Measurements from ENCODE around the gene ZNF674.
"Not testable (repeated sequence)": the region's sequence is repeated elsewhere in the genome, so short reads cannot be mapped to it uniquely, and the experiment has no call there.

ZNF674 gene

GRCh38 chrX:46571423-46572339, 26.5 kb upstream of the ZNF674 start:
- in situ Hi-C loops (cut with HindIII; ENCODE audit: low sequenced_read_pairs), result no loop called here

- in situ Hi-C loops (cut with HindIII; ENCODE audit: low sequenced_read_pairs), result no loop called here
Measured at GRCh38 chrX:46569621-46570020, 24.4 kb upstream of the ZNF674 start.

- in situ Hi-C loops (cut with HindIII; ENCODE audit: low sequenced_read_pairs), result no loop called here
Measured at GRCh38 chrX:46567388-46567787, 22.2 kb upstream of the ZNF674 start.

GRCh38 chrX:46561824-46562657, 16.8 kb upstream of the ZNF674 start:
- in situ Hi-C loops (cut with HindIII; ENCODE audit: low sequenced_read_pairs), result no loop called here

GRCh38 chrX:46559062-46559461, 13.8 kb upstream of the ZNF674 start:
- in situ Hi-C loops (cut with HindIII; ENCODE audit: low sequenced_read_pairs), result no loop called here

- in situ Hi-C loops (cut with HindIII; ENCODE audit: low sequenced_read_pairs), result no loop called here
Measured at GRCh38 chrX:46554942-46555341, 9.7 kb upstream of the ZNF674 start.

GRCh38 chrX:46553935-46554334, 8.7 kb upstream of the ZNF674 start:
- in situ Hi-C loops (cut with HindIII; ENCODE audit: low sequenced_read_pairs), result no loop called here

GRCh38 chrX:46551494-46552128, 6.4 kb upstream of the ZNF674 start:
- in situ Hi-C loops (cut with HindIII; ENCODE audit: low sequenced_read_pairs), result no loop called here

- in situ Hi-C loops (cut with HindIII; ENCODE audit: low sequenced_read_pairs), result no loop called here
Measured at GRCh38 chrX:46549914-46550313, 4.7 kb upstream of the ZNF674 start.

GRCh38 chrX:46547857-46548256, 2.6 kb upstream of the ZNF674 start:
- in situ Hi-C loops (cut with HindIII; ENCODE audit: low sequenced_read_pairs), result no loop called here

GRCh38 chrX:46544527-46544926, 694 bp downstream of the ZNF674 start:
- in situ Hi-C loops (cut with HindIII; ENCODE audit: low sequenced_read_pairs), result not testable (repeated sequence)

GRCh38 chrX:46543441-46543840, 1.8 kb downstream of the ZNF674 start:
- in situ Hi-C loops (cut with HindIII; ENCODE audit: low sequenced_read_pairs), result no loop called here

- in situ Hi-C loops (cut with HindIII; ENCODE audit: low sequenced_read_pairs), result no loop called here
Measured at GRCh38 chrX:46531442-46531841, 13.8 kb downstream of the ZNF674 start.

- in situ Hi-C loops (cut with HindIII; ENCODE audit: low sequenced_read_pairs), result not testable (repeated sequence)
Measured at GRCh38 chrX:46530404-46530908, 14.8 kb downstream of the ZNF674 start.

GRCh38 chrX:46529740-46530403, 15.3 kb downstream of the ZNF674 start:
- in situ Hi-C loops (cut with HindIII; ENCODE audit: low sequenced_read_pairs), result not testable (repeated sequence)

GRCh38 chrX:46528640-46529039, 16.6 kb downstream of the ZNF674 start:
- in situ Hi-C loops (cut with HindIII; ENCODE audit: low sequenced_read_pairs), result not testable (repeated sequence)

GRCh38 chrX:46506076-46506475, 39.1 kb downstream of the ZNF674 start:
- in situ Hi-C loops (cut with HindIII; ENCODE audit: low sequenced_read_pairs), result no loop called here

- in situ Hi-C loops (cut with HindIII; ENCODE audit: low sequenced_read_pairs), result no loop called here
Measured at GRCh38 chrX:46502848-46503247, 42.4 kb downstream of the ZNF674 start.

- in situ Hi-C loops (cut with HindIII; ENCODE audit: low sequenced_read_pairs), result no loop called here
Measured at GRCh38 chrX:46500054-46500453, 45.2 kb downstream of the ZNF674 start.

GRCh38 chrX:46488712-46489111, 56.5 kb downstream of the ZNF674 start:
- in situ Hi-C loops (cut with HindIII; ENCODE audit: low sequenced_read_pairs), result no loop called here

- in situ Hi-C loops (cut with HindIII; ENCODE audit: low sequenced_read_pairs), result no loop called here
Measured at GRCh38 chrX:46485897-46486296, 59.3 kb downstream of the ZNF674 start.

Measured in DLD1 (cell line).